ENCODE data around the gene KRT9. TPM values are rescaled to one million over a fixed set of nuclear protein-coding genes. Genes with fewer than 3 reads are reported as not detected.

Gene KRT9
- total and polyA plus RNA-seq, 9 of the 15 experiments (the other 6 are each of a cell fraction or from before 2014, with no cell fraction given), result 0.03 TPM; not detected in 8

DNA sequence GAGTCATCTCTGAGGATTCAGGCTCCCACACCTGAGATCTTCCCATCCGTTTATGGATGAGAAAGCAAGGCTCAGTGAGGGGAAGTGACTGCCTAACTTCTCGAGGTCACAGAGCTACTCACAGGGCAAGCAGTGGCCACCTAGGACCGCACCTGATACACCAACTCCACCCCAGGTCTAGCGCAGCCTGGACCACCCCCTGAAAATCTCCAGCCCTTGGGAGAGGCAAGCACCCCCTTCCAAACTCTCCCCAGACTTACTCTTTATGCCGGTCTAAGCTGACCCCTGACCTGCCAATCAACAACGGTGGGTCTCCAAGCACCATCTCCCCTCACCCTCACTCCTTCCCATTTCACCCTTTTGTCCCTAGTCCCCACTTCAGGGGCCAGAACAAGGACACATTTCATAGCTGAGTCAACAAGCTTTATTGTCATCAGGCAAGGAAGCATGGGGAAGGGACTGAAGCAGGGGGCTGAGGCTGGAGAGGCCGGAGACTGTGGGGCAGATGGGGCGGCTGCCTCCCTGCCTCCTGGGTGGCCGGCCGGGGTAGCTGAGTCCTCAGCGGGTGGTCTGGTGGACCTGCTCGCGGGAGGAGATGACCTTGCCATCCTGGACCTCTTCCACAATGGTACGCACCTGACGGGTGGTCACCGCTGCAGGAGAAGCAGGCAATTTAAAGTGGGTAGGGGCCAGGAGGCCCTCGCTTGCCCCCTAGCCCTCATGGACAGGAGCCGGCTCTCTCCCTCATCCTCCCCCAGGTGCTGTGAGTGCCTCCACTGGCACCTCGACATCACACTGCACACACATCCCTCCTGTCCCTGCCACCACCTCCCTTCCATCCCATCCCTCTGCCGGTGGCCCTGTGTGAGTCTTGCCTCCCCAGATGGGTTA is 47.4 kb upstream of the KRT9 start (continued):
- TF ChIP-seq, protein P1, sequence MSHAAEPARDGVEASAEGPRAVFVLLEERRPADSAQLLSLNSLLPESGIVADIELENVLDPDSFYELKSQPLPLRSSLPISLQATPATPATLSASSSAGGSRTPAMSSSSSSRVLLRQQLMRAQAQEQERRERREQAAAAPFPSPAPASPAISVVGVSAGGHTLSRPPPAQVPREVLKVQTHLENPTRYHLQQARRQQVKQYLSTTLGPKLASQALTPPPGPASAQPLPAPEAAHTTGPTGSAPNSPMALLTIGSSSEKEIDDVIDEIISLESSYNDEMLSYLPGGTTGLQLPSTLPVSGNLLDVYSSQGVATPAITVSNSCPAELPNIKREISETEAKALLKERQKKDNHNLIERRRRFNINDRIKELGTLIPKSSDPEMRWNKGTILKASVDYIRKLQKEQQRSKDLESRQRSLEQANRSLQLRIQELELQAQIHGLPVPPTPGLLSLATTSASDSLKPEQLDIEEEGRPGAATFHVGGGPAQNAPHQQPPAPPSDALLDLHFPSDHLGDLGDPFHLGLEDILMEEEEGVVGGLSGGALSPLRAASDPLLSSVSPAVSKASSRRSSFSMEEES (CRISPR knock-in tag; IDR thresholded peaks at IDR 0.05), result no peak
- no peak for TF ChIP-seq ZKSCAN8 (CRISPR knock-in tag; IDR thresholded peaks at IDR 0.05)
- TF ChIP-seq, protein P2, sequence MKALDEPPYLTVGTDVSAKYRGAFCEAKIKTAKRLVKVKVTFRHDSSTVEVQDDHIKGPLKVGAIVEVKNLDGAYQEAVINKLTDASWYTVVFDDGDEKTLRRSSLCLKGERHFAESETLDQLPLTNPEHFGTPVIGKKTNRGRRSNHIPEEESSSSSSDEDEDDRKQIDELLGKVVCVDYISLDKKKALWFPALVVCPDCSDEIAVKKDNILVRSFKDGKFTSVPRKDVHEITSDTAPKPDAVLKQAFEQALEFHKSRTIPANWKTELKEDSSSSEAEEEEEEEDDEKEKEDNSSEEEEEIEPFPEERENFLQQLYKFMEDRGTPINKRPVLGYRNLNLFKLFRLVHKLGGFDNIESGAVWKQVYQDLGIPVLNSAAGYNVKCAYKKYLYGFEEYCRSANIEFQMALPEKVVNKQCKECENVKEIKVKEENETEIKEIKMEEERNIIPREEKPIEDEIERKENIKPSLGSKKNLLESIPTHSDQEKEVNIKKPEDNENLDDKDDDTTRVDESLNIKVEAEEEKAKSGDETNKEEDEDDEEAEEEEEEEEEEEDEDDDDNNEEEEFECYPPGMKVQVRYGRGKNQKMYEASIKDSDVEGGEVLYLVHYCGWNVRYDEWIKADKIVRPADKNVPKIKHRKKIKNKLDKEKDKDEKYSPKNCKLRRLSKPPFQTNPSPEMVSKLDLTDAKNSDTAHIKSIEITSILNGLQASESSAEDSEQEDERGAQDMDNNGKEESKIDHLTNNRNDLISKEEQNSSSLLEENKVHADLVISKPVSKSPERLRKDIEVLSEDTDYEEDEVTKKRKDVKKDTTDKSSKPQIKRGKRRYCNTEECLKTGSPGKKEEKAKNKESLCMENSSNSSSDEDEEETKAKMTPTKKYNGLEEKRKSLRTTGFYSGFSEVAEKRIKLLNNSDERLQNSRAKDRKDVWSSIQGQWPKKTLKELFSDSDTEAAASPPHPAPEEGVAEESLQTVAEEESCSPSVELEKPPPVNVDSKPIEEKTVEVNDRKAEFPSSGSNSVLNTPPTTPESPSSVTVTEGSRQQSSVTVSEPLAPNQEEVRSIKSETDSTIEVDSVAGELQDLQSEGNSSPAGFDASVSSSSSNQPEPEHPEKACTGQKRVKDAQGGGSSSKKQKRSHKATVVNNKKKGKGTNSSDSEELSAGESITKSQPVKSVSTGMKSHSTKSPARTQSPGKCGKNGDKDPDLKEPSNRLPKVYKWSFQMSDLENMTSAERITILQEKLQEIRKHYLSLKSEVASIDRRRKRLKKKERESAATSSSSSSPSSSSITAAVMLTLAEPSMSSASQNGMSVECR (CRISPR knock-in tag; IDR thresholded peaks at IDR 0.05), result no peak
- TF ChIP-seq ZBTB8A (IDR thresholded peaks at IDR 0.05; ENCODE audit: partially characterized antibody), result no peak
- TF ChIP-seq, protein P3, sequence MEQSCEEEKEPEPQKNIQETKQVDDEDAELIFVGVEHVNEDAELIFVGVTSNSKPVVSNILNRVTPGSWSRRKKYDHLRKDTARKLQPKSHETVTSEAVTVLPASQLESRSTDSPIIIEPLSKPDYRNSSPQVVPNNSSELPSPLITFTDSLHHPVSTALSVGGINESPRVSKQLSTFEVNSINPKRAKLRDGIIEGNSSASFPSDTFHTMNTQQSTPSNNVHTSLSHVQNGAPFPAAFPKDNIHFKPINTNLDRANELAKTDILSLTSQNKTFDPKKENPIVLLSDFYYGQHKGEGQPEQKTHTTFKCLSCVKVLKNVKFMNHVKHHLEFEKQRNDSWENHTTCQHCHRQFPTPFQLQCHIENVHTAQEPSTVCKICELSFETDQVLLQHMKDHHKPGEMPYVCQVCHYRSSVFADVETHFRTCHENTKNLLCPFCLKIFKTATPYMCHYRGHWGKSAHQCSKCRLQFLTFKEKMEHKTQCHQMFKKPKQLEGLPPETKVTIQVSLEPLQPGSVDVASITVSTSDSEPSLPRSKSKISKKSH (CRISPR knock-in tag; IDR thresholded peaks at IDR 0.05), result no peak
